H1 (cell line): ENCODE results near the gene CAPG. TPM values are rescaled to one million over a fixed set of nuclear protein-coding genes. Genes with fewer than 3 reads are reported as not detected.

Experiments used
- CTCF ChIA-PET: fragments of 300-600 bp; sonication (Branson Sonifier 250); formaldehyde crosslinking; loops from one replicate; lab custom pipeline; 2021; ENCODE audit not compliant: partially characterized antibody; lab: Charles Lee
- POLR2A ChIA-PET: fragments of 300-600 bp; sonication (Branson Sonifier 250); formaldehyde crosslinking; loops from one replicate; lab custom pipeline; 2021; ENCODE audit warnings: inconsistent platforms; ENCODE audit not compliant: partially characterized antibody; lab: Charles Lee
- DNase-seq, 2 experiments: peaks; one replicate each; pipeline versions ENCODE4 v3.0.0 to v3.0.0-alpha.2; 2010 to 2022; ENCODE audit warnings: low spot score in 2 of 2, low read depth in 1 of 2, mixed read lengths in 1 of 2
- FAIRE-seq: peaks from 2 replicates; lab custom pipeline; 2011; peaks lifted over from hg19 to GRCh38; lab: Jason Lieb, UNC
- H2AFZ ChIP-seq: 2 replicates; pipeline ENCODE4 v1.8.1; 2012; ENCODE audit warnings: low read length, inconsistent platforms
- H2AK5ac ChIP-seq: 2 replicates; pipeline ENCODE4 v1.6.1; 2013; ENCODE audit warnings: low read depth, low read length
- H2BK120ac ChIP-seq: replicated peaks from 2 replicates; pipeline ENCODE3; 2013; ENCODE audit warnings: low read depth, low read length, inconsistent platforms
- H2BK12ac ChIP-seq: 2 replicates; pipeline ENCODE4 v1.6.1; 2013; ENCODE audit warnings: low read depth, low read length
- H2BK15ac ChIP-seq: 2 replicates; pipeline ENCODE4 v1.6.1; 2013; ENCODE audit warnings: low read length
- H2BK20ac ChIP-seq: 2 replicates; pipeline ENCODE4 v1.6.1; 2013; ENCODE audit warnings: low read length
- H2BK5ac ChIP-seq: 2 replicates; pipeline ENCODE4 v1.6.1; 2013; ENCODE audit warnings: low read depth, low read length
- H3K14ac ChIP-seq: 2 replicates; pipeline ENCODE4 v1.6.1; 2013; ENCODE audit warnings: inconsistent platforms; ENCODE audit not compliant: insufficient read length
- H3K18ac ChIP-seq: 2 replicates; pipeline ENCODE4 v1.6.1; 2013; ENCODE audit warnings: low read length; ENCODE audit errors: extremely low read depth
- H3K23ac ChIP-seq: 2 replicates; pipeline ENCODE4 v1.6.1; 2013; ENCODE audit warnings: inconsistent platforms; ENCODE audit not compliant: insufficient read length
- H3K23me2 ChIP-seq: 2 replicates; pipeline ENCODE4 v1.6.1; 2013; ENCODE audit warnings: low read depth, low read length
- H3K27ac ChIP-seq: 2 replicates; pipeline ENCODE4 v1.6.1; 2011; ENCODE audit warnings: low read depth, low read length, inconsistent platforms
- H3K27me3 ChIP-seq, 4 experiments: replicated peaks in 1 of 4; 1 replicate in 1 of 4; 2 replicates in 3 of 4; pipeline versions ENCODE4 v1.6.1 to v1.8.1; 2011 to 2013; ENCODE audit warnings: low read length in 3 of 4, mild to moderate bottlenecking in 3 of 4, inconsistent platforms in 2 of 4, mixed read lengths in 2 of 4, moderate library complexity in 1 of 4; ENCODE audit not compliant: control insufficient read depth in 3 of 4, insufficient read depth in 3 of 4; ENCODE audit errors: extremely low read depth in 1 of 4
- H3K36me3 ChIP-seq, 4 experiments: 2 replicates each; pipeline versions ENCODE4 v1.6.1 to v1.8.1; 2011 to 2013; ENCODE audit warnings: mild to moderate bottlenecking in 4 of 4, low read length in 3 of 4, moderate library complexity in 2 of 4, control low read depth in 1 of 4, inconsistent platforms in 1 of 4; ENCODE audit not compliant: insufficient read depth in 4 of 4, control insufficient read depth in 2 of 4
- H3K4ac ChIP-seq: replicated peaks from 2 replicates; pipeline ENCODE3; 2013; ENCODE audit warnings: low read length, low read depth, mixed read lengths, inconsistent platforms; ENCODE audit not compliant: insufficient read length
- H3K4me1 ChIP-seq, 4 experiments: replicated peaks in 1 of 4; 1 replicate in 1 of 4; 2 replicates in 3 of 4; pipeline versions ENCODE4 v1.6.1 to v1.8.1; 2011 to 2013; ENCODE audit warnings: low read length in 3 of 4, inconsistent platforms in 2 of 4, mixed read lengths in 1 of 4; ENCODE audit not compliant: insufficient read depth in 4 of 4, control insufficient read depth in 3 of 4
- H3K4me2 ChIP-seq, 2 experiments: 2 replicates each; pipeline versions ENCODE4 v1.6.1 to v1.8.1; 2011 to 2013; ENCODE audit warnings: low read depth in 2 of 2, low read length in 2 of 2, control low read depth in 1 of 2, inconsistent platforms in 1 of 2, mild to moderate bottlenecking in 1 of 2; ENCODE audit not compliant: insufficient read depth in 1 of 2
- H3K4me3 ChIP-seq, 4 experiments: fragments of 200-600, 300-600 bp in 1 of 4; sonication (generic), shearing (Covaris generic), sonication (Bioruptor Twin) in 1 of 4; 2 replicates each; pipeline versions ENCODE4 v1.5.1 to v1.8.1; 2011 to 2016; ENCODE audit warnings: low read length in 4 of 4, low read depth in 3 of 4, control low read depth in 2 of 4, inconsistent platforms in 2 of 4, mild to moderate bottlenecking in 2 of 4, mixed read lengths in 1 of 4, moderate library complexity in 1 of 4; ENCODE audit not compliant: insufficient read depth in 2 of 4; ENCODE audit errors: extremely low read depth in 1 of 4
- H3K56ac ChIP-seq: replicated peaks from 2 replicates; pipeline ENCODE3; 2013; ENCODE audit warnings: low read depth, mild to moderate bottlenecking, mixed read lengths, low read length, inconsistent platforms; ENCODE audit not compliant: insufficient read length
- H3K79me1 ChIP-seq: 2 replicates; pipeline ENCODE4 v1.6.1; 2013; ENCODE audit warnings: low read depth, low read length, control low read depth
- H3K79me2 ChIP-seq, 2 experiments: 2 replicates each; pipeline versions ENCODE4 v1.6.1 to v1.8.1; 2012 to 2013; ENCODE audit warnings: low read length in 2 of 2, mild to moderate bottlenecking in 2 of 2, inconsistent platforms in 1 of 2; ENCODE audit not compliant: insufficient read depth in 2 of 2, control insufficient read depth in 1 of 2
- H3K9ac ChIP-seq, 4 experiments: replicated peaks in 1 of 4; 1 replicate in 1 of 4; 2 replicates in 3 of 4; pipeline versions ENCODE4 v1.6.1 to v1.8.1; 2011 to 2013; ENCODE audit warnings: low read depth in 3 of 4, low read length in 3 of 4, control low read depth in 2 of 4, mild to moderate bottlenecking in 2 of 4, moderate library complexity in 2 of 4, inconsistent platforms in 1 of 4; ENCODE audit errors: extremely low read depth in 1 of 4
- H3K9me3 ChIP-seq, 2 experiments: 2 replicates each; pipeline versions ENCODE4 v1.6.1 to v1.8.1; 2012 to 2013; ENCODE audit warnings: mild to moderate bottlenecking in 2 of 2, moderate library complexity in 2 of 2, control low read depth in 1 of 2, inconsistent platforms in 1 of 2, low read depth in 1 of 2, low read length in 1 of 2, mixed read lengths in 1 of 2; ENCODE audit not compliant: insufficient read depth in 2 of 2
- H4K20me1 ChIP-seq, 2 experiments: replicated peaks in 1 of 2; 2 replicates each; pipeline versions ENCODE3 to v1.8.1; 2011 to 2013; ENCODE audit warnings: inconsistent platforms in 2 of 2, low read length in 2 of 2, mild to moderate bottlenecking in 1 of 2; ENCODE audit not compliant: insufficient read depth in 2 of 2, control insufficient read depth in 1 of 2
- H4K5ac ChIP-seq: 2 replicates; pipeline ENCODE4 v1.6.1; 2013; ENCODE audit warnings: low read length, low read depth, mixed read lengths, inconsistent platforms; ENCODE audit not compliant: insufficient read length
- H4K8ac ChIP-seq: 2 replicates; pipeline ENCODE4 v1.8.0; 2013; ENCODE audit warnings: mild to moderate bottlenecking, moderate library complexity, low read length, inconsistent platforms; ENCODE audit not compliant: insufficient read depth; ENCODE audit errors: extremely low read depth
- H4K91ac ChIP-seq: replicated peaks from 2 replicates; pipeline ENCODE3; 2013; ENCODE audit warnings: low read length, mixed read lengths, inconsistent platforms; ENCODE audit not compliant: insufficient read length
- ATF3 ChIP-seq: IDR thresholded peaks from 2 replicates; pipeline ENCODE4 v1.6.1; 2011; ENCODE audit warnings: low read depth, mild to moderate bottlenecking, low read length; ENCODE audit not compliant: insufficient read depth
- BCL11A ChIP-seq, 2 experiments: IDR thresholded peaks; one replicate each; pipeline ENCODE4 v1.6.1; 2011; ENCODE audit warnings: low read depth in 2 of 2, low read length in 2 of 2, mild to moderate bottlenecking in 2 of 2
- CHD1 ChIP-seq: IDR thresholded peaks from 2 replicates; pipeline ENCODE4 v1.6.1; 2012; ENCODE audit warnings: low read depth, low read length, improper control_type of control experiment
- JUN ChIP-seq: IDR thresholded peaks from 2 replicates; pipeline ENCODE4 v1.6.1; 2011; ENCODE audit warnings: low read depth, mild to moderate bottlenecking, improper control_type of control experiment, low read length
- KDM5A ChIP-seq: fragments of 200-600 bp; IDR thresholded peaks from 2 replicates; pipeline ENCODE4 v1.7.1; 2012; ENCODE audit warnings: mild to moderate bottlenecking, low read length, inconsistent platforms, mixed read lengths
- RFX5 ChIP-seq: IDR thresholded peaks from 2 replicates; pipeline ENCODE4 v1.6.1; 2011; ENCODE audit warnings: low read depth, low read length, improper control_type of control experiment, borderline replicate concordance
- SAP30 ChIP-seq: fragments of 300-600 bp; sonication (generic); IDR thresholded peaks from 2 replicates; pipeline ENCODE4 v1.7.1; 2012; ENCODE audit warnings: low read length, moderate library complexity, mild to moderate bottlenecking, inconsistent platforms; ENCODE audit not compliant: insufficient read depth, insufficient replicate concordance
- TBP ChIP-seq: IDR thresholded peaks from 2 replicates; pipeline ENCODE4 v1.6.1; 2011; ENCODE audit warnings: low read depth, low read length, improper control_type of control experiment
- TEAD4 ChIP-seq: IDR thresholded peaks from 2 replicates; pipeline ENCODE4 v1.6.1; 2012; ENCODE audit warnings: low read depth, low read length, inconsistent platforms, mixed read lengths
- ZNF274 ChIP-seq: IDR thresholded peaks from 2 replicates; pipeline ENCODE4 v1.7.0; 2012; ENCODE audit warnings: low read length, borderline replicate concordance; ENCODE audit errors: extremely low read depth
- WGBS, 2 experiments: shearing (Covaris generic) in 1 of 2; methylation state at CpG; one replicate each; pipeline versions ENCODE4 v1.1.6 to v1.1.7; 2013 to 2015; ENCODE audit warnings: low lambda C conversion rate in 2 of 2, mixed read lengths in 2 of 2, inconsistent platforms in 1 of 2, low coverage in 1 of 2, missing lambda C conversion rate in 1 of 2; ENCODE audit not compliant: insufficient replicate concordance in 2 of 2, insufficient coverage in 1 of 2, insufficient read length in 1 of 2; ENCODE audit errors: extremely low coverage in 1 of 2, missing lambda C conversion rate in 1 of 2; 5-methylcytosine and 5-hydroxymethylcytosine counted together
- polyA plus RNA-seq, 7 experiments: library from polyadenylated mRNA; depleted of rRNA in 3 of 7; stranded (reverse) in 5 of 7; unstranded in 2 of 7; fragments of >200 nt in 5 of 7; fragments of 200-250 nt in 2 of 7; gene quantifications; 1 replicate in 5 of 7; 2 replicates in 1 of 7; 4 replicates in 1 of 7; pipeline versions ENCODE4 v1.2.1 to v1.2.3, GENCODE V29; 2011 to 2013; ENCODE audit warnings: missing spikeins in 2 of 7, mixed read lengths in 2 of 7
- total RNA-seq: library from RNA; stranded (reverse); fragmentation: NEBNext Ultra II Directional; extraction: Animal tissue kit (Norgen Biotek cat#: 25700); gene quantifications from 2 replicates; pipeline ENCODE4 v1.2.1, GENCODE V29; 2021

Gene CAPG
- total and polyA plus RNA-seq, 2 of the 8 experiments (the other 6 are each of a cell fraction or from before 2014, with no cell fraction given), result 80.5 to 89.0 TPM

- ChIA-PET POLR2A (interaction anchor here (0.6 to 55.3 kb wide), 12 partner anchors 10 to 188 kb away, joined by 3 to 1889 read pairs (median 5); partner anchors contain the start of genes GGCX, MAT2A and SH2D6), CTCF (interaction anchor here (0.7 to 15.1 kb wide), 10 partner anchors 9 to 130 kb away, joined by 3 to 259 read pairs (median 4); partner anchors contain the start of gene MAT2A)
- no peak overlapping the region for H3K14ac ChIP-seq
- H3K79me1 ChIP-seq, result no peaks in the 10 kb centered on the region
- no peaks in the 10 kb centered on the region for H4K20me1 ChIP-seq
- peak overlapping the region; percentile 88; the same call in 1 of the 2 replicates for H2AK5ac ChIP-seq
- no peaks in the 10 kb centered on the region for H3K36me3 ChIP-seq
- peak overlapping the region; percentile 20 to 55 (median 24); a peak in 5 of 8 replicates for H3K4me3 ChIP-seq
- H3K23me2 ChIP-seq, result 0 out of 2 replicates have a peak, but pooled peaks cover 3% of the 10 kb centered on the region
- peak overlapping the region; percentile 76 for H3K4me2 ChIP-seq
- peak overlapping the region; percentile 87 for H2BK120ac ChIP-seq
- H2BK20ac ChIP-seq, result peak overlapping the region; percentile 98; the same call in 1 of the 2 replicates
- no peaks in the 10 kb centered on the region for H3K9me3 ChIP-seq
- peak overlapping the region; percentile 99; the same call in 1 of the 2 replicates for H2BK12ac ChIP-seq
- H3K27me3 ChIP-seq, result peaks cover 0 to 6% (median 4%) of the 10 kb centered on the region in 4 experiments; a peak in 3 of 7 replicates
- H3K4ac ChIP-seq, result no peak overlapping the region
- H4K91ac ChIP-seq, result peak overlapping the region; percentile 86
- WGBS, 2 experiments, result 10% methylated on average over 9 of the region's 16 CpGs; no CpG with 5 or more reads in 1 of the 2 experiments
- H3K56ac ChIP-seq, result peak overlapping the region; percentile 27
- peaks cover 0 to 50% (median 36%) of the 10 kb centered on the region in 4 experiments; a peak in 6 of 7 replicates for H3K4me1 ChIP-seq
- H3K18ac ChIP-seq, result peak overlapping the region; percentile 86
- peak overlapping the region; percentile 91; the same call in 1 of the 2 replicates for H2BK5ac ChIP-seq
- H3K27ac ChIP-seq, result peak overlapping the region; percentile 83; the same call in 1 of the 2 replicates
- DNase-seq, result peak in 1 of 2 experiments; percentile 91
- H3K79me2 ChIP-seq, result no peaks in the 10 kb centered on the region
- peak overlapping the region; percentile 81; the same call in 1 of the 2 replicates for H2BK15ac ChIP-seq
- H3K23ac ChIP-seq, result no peak overlapping the region
- H3K9ac ChIP-seq, result peak overlapping the region in 1 of 4 experiments; percentile 36; a peak in 1 of 7 replicates
- H4K8ac ChIP-seq, result no peak overlapping the region
- peak; percentile 42 for FAIRE-seq
- no peak overlapping the region; the same call in 1 of the 2 replicates for H2AFZ ChIP-seq
- H4K5ac ChIP-seq, result peak overlapping the region; percentile 78
- TF ChIP-seq SAP30 (no peak), CHD1 (no peak), RFX5 (peak; percentile 44; the same call in 1 of the 2 replicates), TEAD4 (peak; percentile 76), ATF3 (no peak), BCL11A (IDR thresholded peaks at IDR 0.05; ENCODE audit: low read depth in 2 of 2, low read length in 2 of 2) (no peak), TBP (0 out of 2 replicates have a peak, but pooled peaks have one; percentile 11), ZNF274 (no peak), KDM5A (no peak), JUN (no peak)
These were observed 20.8 kb upstream of the CAPG start for GRCh38 chr2:85430752-85431569.
